WERI-Rb-1 (cell line): ENCODE measurements around the gene IGFBP1.
A peak's percentile ranks its signal among the peaks of the same experiment; 100 is the strongest.

Source experiments
- DNase-seq: peaks from one replicate; pipeline ENCODE4 v3.0.0-alpha.2; 2020
- H3K27ac ChIP-seq: fragments of 250-450 bp; sonication (Bioruptor Pico); 2 replicates; pipeline ENCODE4 v1.5.1; 2020; ENCODE audit warnings: mild to moderate bottlenecking, moderate library complexity
- H3K27me3 ChIP-seq: fragments of 250-450 bp; sonication (Bioruptor Pico); 2 replicates; pipeline ENCODE4 v1.5.1; 2021; ENCODE audit warnings: mild to moderate bottlenecking, low read depth, moderate library complexity; ENCODE audit not compliant: insufficient read depth, severe bottlenecking
- H3K36me3 ChIP-seq: fragments of 250-450 bp; sonication (Bioruptor Pico); 2 replicates; pipeline ENCODE4 v1.5.1; 2020; ENCODE audit warnings: mild to moderate bottlenecking, moderate library complexity
- H3K4me3 ChIP-seq: 2 replicates; pipeline ENCODE4 v1.5.1; 2011; ENCODE audit warnings: low read depth, mild to moderate bottlenecking, control low read depth, low read length
- H3K9me3 ChIP-seq: fragments of 250-450 bp; sonication (Bioruptor Pico); 2 replicates; pipeline ENCODE4 v1.5.1; 2021; ENCODE audit warnings: mild to moderate bottlenecking, moderate library complexity; ENCODE audit not compliant: severe bottlenecking
- CTCF ChIP-seq: IDR thresholded peaks from 2 replicates; pipeline ENCODE4 v1.5.1; 2011; ENCODE audit warnings: low read depth, mild to moderate bottlenecking, control low read depth, inconsistent platforms, low read length

Gene IGFBP1

GRCh38 chr7:45886931-45887667, 1.2 kb upstream of the IGFBP1 start:
- no peak for DNase-seq
- no peak overlapping the region for H3K27ac ChIP-seq
- no peaks in the 10 kb centered on the region for H3K36me3 ChIP-seq
- TF ChIP-seq CTCF: no peak
- H3K27me3 ChIP-seq: peaks cover 46% of the 10 kb centered on the region
- H3K4me3 ChIP-seq: no peak overlapping the region
- H3K9me3 ChIP-seq: no peaks in the 10 kb centered on the region

- no peak for TF ChIP-seq CTCF
- no peak for DNase-seq
- H3K9me3 ChIP-seq: no peaks in the 10 kb centered on the region
- H3K36me3 ChIP-seq: no peaks in the 10 kb centered on the region
- H3K27me3 ChIP-seq: peaks cover 46% of the 10 kb centered on the region
- no peak overlapping the region for H3K27ac ChIP-seq
- H3K4me3 ChIP-seq: peak overlapping the region; percentile 40
Measured at GRCh38 chr7:45888993-45889366, 692 bp downstream of the IGFBP1 start.

- Histone ChIP-seq H3K9me3 (no peaks in the 10 kb centered on the region), H3K36me3 (no peaks in the 10 kb centered on the region), H3K27me3 (peaks cover 46% of the 10 kb centered on the region), H3K27ac (no peak overlapping the region), H3K4me3 (no peak overlapping the region)
- TF ChIP-seq CTCF: no peak
- no peak for DNase-seq
Measured at GRCh38 chr7:45889367-45890067, 1.2 kb downstream of the IGFBP1 start.

GRCh38 chr7:45890125-45890901, 2.0 kb downstream of the IGFBP1 start:
- no peak for DNase-seq
- Histone ChIP-seq H3K36me3 (no peaks in the 10 kb centered on the region), H3K27me3 (peaks cover 46% of the 10 kb centered on the region), H3K4me3 (no peak overlapping the region), H3K27ac (no peak overlapping the region), H3K9me3 (no peaks in the 10 kb centered on the region)
- TF ChIP-seq CTCF: no peak

GRCh38 chr7:45890902-45891461, 2.7 kb downstream of the IGFBP1 start:
- peak; percentile 25; the same call in 1 of the 2 replicates for TF ChIP-seq CTCF
- no peaks in the 10 kb centered on the region for H3K36me3 ChIP-seq
- no peak overlapping the region for H3K4me3 ChIP-seq
- H3K27ac ChIP-seq: no peak overlapping the region
- no peaks in the 10 kb centered on the region for H3K9me3 ChIP-seq
- H3K27me3 ChIP-seq: peaks cover 46% of the 10 kb centered on the region
- no peak for DNase-seq
